Right lobe of liver (tissue), 6 donors: ENCODE results near the gene DTX3. TPM values are rescaled to one million over a fixed set of nuclear protein-coding genes. Genes with fewer than 3 reads are reported as not detected.
"Not testable (repeated sequence)": the region's sequence is repeated elsewhere in the genome, so short reads cannot be mapped to it uniquely, and the experiment has no call there.

ENCODE experiments used
- ATAC-seq, 4 donors: fragments of 200-7000 bp; cut with Tn5 transposase; one replicate each; pipeline ENCODE4 v1.9.1; 2020; ENCODE audit warnings: mild to moderate bottlenecking in 4 of 4, moderate library complexity in 4 of 4
- DNase-seq, 3 donors: peaks; one replicate each; pipeline ENCODE4 v3.0.0-alpha.2; 2020
- H3K27ac ChIP-seq, 3 donors: fragments of 200-600 bp; one replicate each; pipeline ENCODE4 v1.8.0; 2022
- H3K27me3 ChIP-seq, 2 donors: fragments of 200-600 bp; one replicate each; pipeline ENCODE4 v1.8.0; 2022
- H3K36me3 ChIP-seq, 4 donors: fragments of 200-600 bp; sonication (generic) in 1 of 4; one replicate each; pipeline versions ENCODE4 v1.5.1 to v1.8.0; 2017 to 2022; ENCODE audit warnings: control low read depth in 1 of 4
- H3K4me1 ChIP-seq, 4 donors: fragments of 200-600 bp; sonication (generic) in 1 of 4; one replicate each; pipeline versions ENCODE4 v1.5.1 to v1.8.0; 2017 to 2022; ENCODE audit warnings: control low read depth in 1 of 4
- H3K4me3 ChIP-seq, 3 donors: fragments of 200-600 bp; one replicate each; pipeline ENCODE4 v1.8.0; 2022
- H3K9me3 ChIP-seq, 4 donors: fragments of 200-600 bp; sonication (generic) in 1 of 4; one replicate each; pipeline versions ENCODE4 v1.5.1 to v1.8.0; 2017 to 2022; ENCODE audit warnings: control low read depth in 1 of 4
- CTCF ChIP-seq, 4 donors: fragments of 200-600 bp in 3 of 4; fragments of 450-650 bp in 1 of 4; IDR thresholded peaks; one replicate each; pipeline versions ENCODE4 v1.5.1 to v1.8.0; 2016 to 2022; ENCODE audit warnings: antibody characterized with exemption in 4 of 4, mild to moderate bottlenecking in 2 of 4
- POLR2A ChIP-seq: fragments of 450-650 bp; IDR thresholded peaks from one replicate; pipeline ENCODE4 v1.6.1; 2017; ENCODE audit warnings: antibody characterized with exemption, mild to moderate bottlenecking
- WGBS: methylation state at CpG from one replicate; pipeline ENCODE4 v1.1.6; 2018; ENCODE audit warnings: low coverage, low lambda C conversion rate; ENCODE audit not compliant: insufficient coverage; ENCODE audit errors: missing lambda C conversion rate; 5-methylcytosine and 5-hydroxymethylcytosine counted together
- intact Hi-C, 2 donors: fragments of 100-400 bp; cut with DNase I; formaldehyde crosslinking; loops; one replicate each; pipeline versions ENCODE4 v1.11.2 to v1.14.1; 2022
- long read RNA-seq: library from polyadenylated mRNA; unstranded; transcript quantifications from one replicate; pipeline ENCODE4 v2.0.0, GENCODE V29; 2019
- total RNA-seq, 6 experiments: library from RNA; depleted of rRNA in 2 of 6; stranded (reverse); fragments of >200 nt in 2 of 6; fragmentation: NEBNext Ultra II Directional in 3 of 6; extraction: Animal tissue kit (Norgen Biotek cat#: 25700) in 3 of 6; gene quantifications; one replicate each; pipeline versions ENCODE4 v1.1.0 to v1.2.4, GENCODE V29; 2016 to 2023
- donor health status: DM: no; HTN: yes; CAD: no.
- donor health status: DM: no; HTN: no; CAD: no.
- donor health status: DM: no; HTN: no; CAD: no.
- donor health status: DM: no; HTN: yes; CAD: no.
- donor health status: DM: no; HTN: yes; CAD: no.

DTX3 gene
- total RNA-seq, result 1 to 10 TPM in 5 of 6 experiments, under 1 TPM in 1; 0.86 to 2.7 (median 1.9) TPM
- long read RNA-seq, result 0 reads

- peak within 1 kb of the TSS; percentile 56 to 72 (median 59) for H3K27ac ChIP-seq
- no peaks in the 10 kb centered on the region for H3K9me3 ChIP-seq
- DNase-seq (no peak), ATAC-seq (peak; percentile 14 to 44 (median 26))
- peaks cover 0 to 3% (median 0%) of the 10 kb centered on the region in 4 donors for H3K36me3 ChIP-seq
- intact Hi-C loops, result no loop called here
- TF ChIP-seq POLR2A (no peak), CTCF (IDR thresholded peaks at IDR 0.05) (no peak)
- 4% methylated on average over 33 of the region's 36 CpGs for whole genome bisulfite sequencing
- H3K4me3 ChIP-seq, result peak within 1 kb of the TSS; percentile 37 to 45 (median 39)
- H3K4me1 ChIP-seq, result no peaks in the 10 kb centered on the region
- no peaks in the 10 kb centered on the region for H3K27me3 ChIP-seq
Observed at GRCh38 chr12:57604454-57604991, at the start of gene DTX3. Gene DTX3, plus strand, starts transcription at chr12:57604824. Its CDS starts 1,694 bp downstream, at chr12:57606518.

GRCh38 chr12:57554897-57555296, 49.7 kb upstream of the DTX3 start:
- ATAC-seq (no peak), DNase-seq (no peak)
- H3K4me3 ChIP-seq, result no peak overlapping the region
- H3K9me3 ChIP-seq, result no peaks in the 10 kb centered on the region
- H3K27me3 ChIP-seq, result peaks cover 0 to 8% of the 10 kb centered on the region in 2 donors
- no peaks in the 10 kb centered on the region for H3K4me1 ChIP-seq
- WGBS, result no CpG with 5 or more reads among the region's 1 CpG
- no peaks in the 10 kb centered on the region for H3K36me3 ChIP-seq
- intact Hi-C loops, result no loop called here
- H3K27ac ChIP-seq, result no peak overlapping the region
- TF ChIP-seq POLR2A (no peak), CTCF (IDR thresholded peaks at IDR 0.05) (no peak)

GRCh38 chr12:57558864-57559263, 45.8 kb upstream of the DTX3 start:
- Histone ChIP-seq H3K27ac (no peak overlapping the region), H3K4me3 (no peak overlapping the region), H3K4me1 (no peaks in the 10 kb centered on the region), H3K27me3 (no peaks in the 10 kb centered on the region), H3K9me3 (no peaks in the 10 kb centered on the region), H3K36me3 (no peaks in the 10 kb centered on the region)
- no peak for TF ChIP-seq POLR2A
- TF ChIP-seq CTCF (IDR thresholded peaks at IDR 0.05), result no peak
- 76% methylated on average over 4 of the region's 4 CpGs for WGBS
- ATAC-seq (no peak), DNase-seq (no peak)
- intact Hi-C loops, result no loop called here

- Histone ChIP-seq H3K9me3 (no peaks in the 10 kb centered on the region), H3K36me3 (no peaks in the 10 kb centered on the region), H3K27me3 (no peaks in the 10 kb centered on the region), H3K4me3 (no peak overlapping the region), H3K4me1 (no peaks in the 10 kb centered on the region), H3K27ac (no peak overlapping the region)
- intact Hi-C loops, result no loop called here
- DNase-seq (no peak), ATAC-seq (no peak)
- TF ChIP-seq CTCF (IDR thresholded peaks at IDR 0.05) (no peak), POLR2A (no peak)
- WGBS, result 88% methylated on average over 2 of the region's 2 CpGs
Observed at GRCh38 chr12:57560516-57560915, 44.1 kb upstream of the DTX3 start.

- intact Hi-C loops, DNase-seq: not testable (repeated sequence)
- WGBS, result 57% methylated on average over 1 of the region's 1 CpG
Observed at GRCh38 chr12:57561117-57561516, 43.5 kb upstream of the DTX3 start.

More at GRCh38 chr12:57561117-57561516, 43.5 kb upstream of the DTX3 start:
- H3K9me3 ChIP-seq, ATAC-seq, H3K27ac ChIP-seq, H3K4me1 ChIP-seq, H3K4me3 ChIP-seq, H3K36me3 ChIP-seq, H3K27me3 ChIP-seq: not testable (repeated sequence)
